SK-MEL-5 (cell line): Measurements from ENCODE around the gene ZBTB16. TPM values are rescaled to one million over a fixed set of nuclear protein-coding genes. Genes with fewer than 3 reads are reported as not detected.

Source experiments
- DNase-seq: peaks from one replicate; pipeline ENCODE4 v3.0.0-alpha.2; 2016; ENCODE audit warnings: low read depth, low spot score
- in situ Hi-C: cut with HindIII; loops from 2 replicates; pipeline ENCODE4 v1.10.0; 2016; ENCODE audit warnings: low sequenced_read_pairs, high pct_unique_total_duplicates, low pct_unique_long_range_greater_than_20kb
- total RNA-seq: library from RNA; depleted of rRNA; stranded (reverse); fragments of >200 nt; shearing (Covaris generic); gene quantifications from 2 replicates; pipeline ENCODE4 v1.2.3, GENCODE V29; 2014

The ZBTB16 gene
- total RNA-seq, 1 experiment from 2014 or later, result not detected

DNA sequence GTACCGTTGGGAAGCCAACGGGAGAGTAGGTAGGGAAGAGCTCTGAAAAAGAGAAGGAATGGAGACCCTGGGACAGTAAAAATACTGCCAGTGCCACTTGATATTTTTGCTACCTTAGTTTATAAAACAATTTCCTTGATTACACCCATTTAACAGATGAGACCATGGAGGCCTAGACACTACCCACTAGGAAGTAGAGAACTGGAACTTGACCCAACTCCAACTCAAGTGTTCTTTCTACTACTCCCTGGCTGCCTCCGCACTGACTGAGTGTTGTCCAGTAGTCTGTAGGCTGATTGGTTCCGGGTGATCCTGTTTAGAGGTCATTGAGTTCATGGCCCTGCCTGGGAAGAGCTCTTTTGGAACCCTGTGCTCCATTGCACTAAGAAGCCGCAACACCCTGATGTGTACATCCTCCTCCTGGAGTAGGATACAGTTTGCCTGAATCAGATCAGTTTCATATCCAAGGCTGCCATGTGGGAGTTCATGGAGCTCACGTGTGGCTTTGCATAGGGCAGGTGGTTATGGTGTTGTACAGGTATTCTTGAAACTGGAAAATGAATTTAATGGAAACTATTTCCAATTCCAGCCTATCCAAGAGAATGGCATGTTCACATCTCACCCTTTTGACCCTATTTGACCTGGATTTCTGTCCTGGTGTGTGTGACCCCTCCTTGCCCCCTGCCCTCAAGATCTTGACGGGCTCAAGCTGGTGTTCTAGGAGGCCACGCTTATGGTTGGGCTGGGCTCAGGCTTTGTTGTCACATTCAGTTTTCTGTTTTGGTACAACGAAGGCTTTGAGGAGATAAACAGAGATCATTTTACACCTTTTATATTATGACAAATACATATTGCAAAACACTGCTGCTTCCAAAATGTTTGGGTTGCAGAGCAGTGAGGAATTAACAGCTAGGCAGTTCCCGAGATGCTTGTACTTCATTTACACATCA, 134.5 kb downstream of the ZBTB16 start:
- DNase-seq, result no peak
- in situ Hi-C loops, result no loop called here

- DNase-seq, result no peak
- in situ Hi-C loops, result no loop called here
These were observed 135.2 kb downstream of the ZBTB16 start for GRCh38 chr11:114194702-114195101.

DNA sequence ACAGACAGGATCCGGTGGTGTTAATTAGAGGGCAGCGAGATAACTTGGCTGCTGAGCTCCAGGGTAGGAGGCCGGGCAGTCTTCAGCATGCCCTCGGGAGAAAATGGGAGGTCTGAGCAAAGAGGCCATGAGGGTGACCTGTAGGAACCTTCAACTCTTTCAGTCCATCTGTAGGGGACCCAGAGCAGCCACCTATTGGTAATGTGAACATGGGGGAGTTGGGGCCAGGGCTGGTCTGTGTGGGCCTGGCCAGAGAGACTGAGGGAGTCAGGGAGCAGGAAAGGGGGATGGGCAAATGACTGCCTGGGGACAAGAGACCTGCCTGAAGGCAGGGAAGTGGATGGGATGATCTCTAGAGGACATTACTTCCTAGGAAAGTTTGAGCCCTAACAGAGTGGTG, 135.6 kb downstream of the ZBTB16 start:
- DNase-seq, result no peak
- in situ Hi-C loops, result no loop called here

DNA sequence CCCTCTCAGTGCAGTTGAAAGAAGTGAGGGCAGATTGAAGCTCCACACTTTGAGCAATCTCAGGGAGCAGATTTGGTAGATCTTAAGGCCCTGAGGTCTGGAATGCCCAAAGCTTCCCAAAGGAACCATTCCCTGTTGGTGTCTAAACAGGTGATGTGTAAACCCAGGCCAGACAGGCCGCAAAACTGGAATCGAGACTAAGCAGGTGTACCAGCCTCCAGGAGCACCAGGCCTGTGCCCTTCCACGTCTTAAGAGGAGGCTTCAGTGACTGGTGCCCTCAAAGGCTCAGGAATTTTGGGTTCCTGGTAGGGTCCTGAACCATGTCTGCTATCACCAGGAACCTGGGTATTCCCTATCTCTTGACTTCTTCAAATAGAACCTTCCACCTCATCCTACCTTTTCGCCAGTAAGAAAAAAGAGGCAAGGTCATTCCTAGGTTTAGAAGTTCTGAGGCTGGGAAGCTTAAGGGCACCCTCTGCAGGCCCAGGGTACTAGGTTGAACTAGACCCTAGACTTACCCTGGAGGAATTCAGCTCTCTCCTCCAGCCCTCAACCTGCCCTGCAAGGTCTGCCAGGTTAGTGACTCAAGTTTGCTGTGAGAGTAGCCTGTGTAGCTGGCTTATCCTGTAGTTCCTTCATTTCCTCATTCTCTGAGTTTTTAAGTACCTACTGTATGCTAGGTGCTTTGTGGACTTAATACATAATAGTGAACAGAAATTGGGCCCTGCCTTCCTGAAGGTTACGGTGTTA, 136.6 kb downstream of the ZBTB16 start:
- no peak for DNase-seq
- in situ Hi-C loops, result no loop called here

DNA sequence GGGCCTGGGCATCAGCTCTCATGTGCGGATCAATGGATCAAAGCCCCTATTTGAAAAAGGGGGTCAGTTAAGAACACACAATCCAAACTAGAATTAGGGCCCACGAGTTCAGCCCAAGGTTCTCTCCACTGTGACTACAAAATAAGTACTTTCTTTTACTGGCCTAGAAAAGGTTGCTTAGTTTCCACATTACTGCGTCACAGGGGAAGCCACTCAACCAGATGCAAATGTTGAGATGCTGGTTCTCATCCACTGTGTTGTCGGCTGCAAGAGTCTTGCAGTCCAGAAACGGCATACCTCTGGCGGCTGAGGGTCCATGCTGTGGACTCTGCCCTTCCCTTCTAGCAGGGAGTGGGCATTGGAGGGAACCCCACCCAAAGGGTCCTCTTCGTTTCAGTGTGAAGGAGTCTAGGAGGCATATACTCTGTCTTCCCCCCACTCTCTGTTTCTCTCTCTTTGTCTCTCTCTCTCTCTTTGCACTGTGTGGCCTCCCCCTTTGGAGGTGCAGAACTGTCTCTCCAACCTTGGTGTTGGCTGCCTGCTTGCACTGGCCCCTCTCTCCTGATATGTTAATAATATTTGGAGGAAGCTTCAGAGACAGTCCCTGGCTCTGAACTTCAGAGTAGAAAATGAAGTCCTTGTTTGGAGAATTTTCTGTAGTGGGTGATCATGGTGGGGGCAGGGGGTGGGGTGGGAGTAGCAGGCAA, 137.6 kb downstream of the ZBTB16 start:
- in situ Hi-C loops, result no loop called here
- no peak for DNase-seq

- in situ Hi-C loops, result no loop called here
- peak; percentile 7 for DNase-seq
These were observed 138.4 kb downstream of the ZBTB16 start for GRCh38 chr11:114197799-114198500.

GRCh38 chr11:114199051-114199450, 139.5 kb downstream of the ZBTB16 start:
- DNase-seq, result no peak
- in situ Hi-C loops, result no loop called here

GRCh38 chr11:114200351-114201133, 141.0 kb downstream of the ZBTB16 start:
- no peak for DNase-seq
- in situ Hi-C loops, result no loop called here

DNA sequence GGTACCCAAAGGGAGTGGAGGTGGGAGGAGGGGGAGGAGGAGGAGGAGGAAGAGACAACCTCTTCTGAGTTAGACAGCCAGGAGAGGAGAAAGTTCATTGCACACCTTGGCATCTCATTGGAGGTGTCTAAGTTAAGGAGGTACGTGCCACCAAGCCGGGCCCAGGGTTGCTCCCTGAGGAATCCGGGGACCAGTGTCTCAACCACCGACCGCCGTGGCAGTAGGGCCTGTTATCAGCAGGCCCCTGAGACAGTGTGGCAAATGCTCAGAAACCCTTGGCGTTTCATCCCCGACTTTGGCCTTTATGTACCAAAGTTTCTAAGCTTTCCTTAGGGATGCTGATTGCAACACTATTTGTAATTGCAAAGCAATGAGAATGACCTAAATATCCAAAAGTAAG, 141.7 kb downstream of the ZBTB16 start:
- DNase-seq, result no peak
- in situ Hi-C loops, result no loop called here

DNA sequence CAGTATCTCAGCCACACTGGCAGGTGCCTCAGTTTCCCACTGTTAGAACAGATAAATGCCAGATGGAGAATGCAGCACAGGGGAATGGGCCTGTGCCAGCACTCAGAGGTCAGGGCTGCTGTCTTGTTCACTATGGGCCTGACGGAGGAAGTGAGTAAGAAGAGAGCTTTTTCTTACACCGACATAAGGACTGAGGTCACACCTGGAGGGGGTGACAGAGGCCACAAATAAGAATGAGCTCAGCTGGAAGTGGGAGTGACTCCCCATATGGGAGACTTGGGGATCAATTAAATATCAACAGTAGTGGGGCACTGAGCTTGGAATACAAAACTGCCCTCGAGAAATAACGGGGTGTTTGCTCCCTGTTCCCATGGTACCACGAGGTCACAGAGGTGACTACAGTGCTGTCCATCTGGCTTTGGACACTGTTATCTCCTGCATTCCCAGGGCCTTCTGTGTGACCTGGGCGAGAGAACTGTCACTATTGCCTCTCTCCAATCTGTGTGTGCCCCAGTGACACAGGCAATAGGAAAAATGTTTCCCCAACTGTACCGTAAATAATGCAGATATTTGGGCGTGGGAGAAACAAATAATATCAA, 142.6 kb downstream of the ZBTB16 start:
- in situ Hi-C loops, result no loop called here
- no peak for DNase-seq

DNA sequence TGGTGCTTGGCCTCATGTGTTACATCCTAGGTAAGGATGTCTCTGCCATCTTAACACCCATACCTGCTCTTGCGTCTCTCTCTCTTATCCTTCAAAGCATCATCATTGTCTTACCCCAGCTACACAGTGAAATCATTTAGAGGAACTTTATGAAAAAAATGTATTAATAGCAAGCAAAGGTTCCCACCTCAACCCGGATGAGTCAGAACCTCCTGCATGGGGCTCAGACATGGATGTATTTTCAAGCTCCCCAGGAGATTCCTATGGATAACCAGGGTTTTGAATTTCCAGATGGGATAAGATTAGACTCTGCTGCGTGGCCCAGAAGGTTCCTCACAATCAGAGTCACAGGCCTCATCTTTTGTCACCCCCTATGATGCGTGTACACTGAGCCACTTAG, 147.6 kb downstream of the ZBTB16 start:
- in situ Hi-C loops, result no loop called here
- DNase-seq, result no peak

DNA sequence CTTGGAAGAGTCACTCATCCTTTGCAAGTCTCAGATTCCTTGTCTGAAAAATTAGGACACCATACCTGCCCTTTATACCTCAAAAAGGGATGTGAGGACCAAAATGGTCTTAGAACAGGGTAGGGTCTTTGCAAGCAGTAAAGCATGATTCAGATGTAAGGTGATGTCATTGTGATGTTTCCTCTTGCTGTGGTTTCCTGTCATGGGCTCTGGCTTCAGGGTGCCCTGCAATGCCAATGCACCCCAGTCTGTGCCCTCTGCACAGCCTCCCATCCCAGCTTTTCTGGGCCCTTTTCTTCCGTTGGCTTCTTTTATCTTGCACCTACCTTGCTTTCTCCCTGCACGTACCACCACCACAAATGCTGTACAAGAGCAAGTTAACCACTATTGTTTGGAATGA, 148.9 kb downstream of the ZBTB16 start:
- in situ Hi-C loops, result no loop called here
- no peak for DNase-seq

DNA sequence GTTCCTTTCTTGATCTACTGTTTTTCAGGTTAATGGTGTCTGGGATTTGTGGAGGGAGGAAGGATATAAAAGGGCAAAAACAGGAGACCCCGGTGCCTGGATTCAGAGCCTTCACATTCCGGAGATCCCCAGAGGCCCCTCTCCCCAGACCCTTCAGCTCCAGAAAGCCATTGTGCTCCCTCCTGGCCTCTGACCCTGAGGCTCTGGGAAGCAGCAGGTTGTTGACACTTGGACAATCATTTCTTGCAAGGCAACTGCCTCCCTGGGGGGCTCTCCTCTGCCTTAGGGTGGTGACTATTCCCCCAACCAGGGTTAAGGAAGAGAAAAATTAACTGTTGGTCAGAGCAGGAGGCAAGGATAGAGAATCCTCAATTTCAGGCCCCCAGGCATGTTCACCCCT, 149.8 kb downstream of the ZBTB16 start:
- in situ Hi-C loops, result no loop called here
- DNase-seq, result no peak

- in situ Hi-C loops, result no loop called here
- no peak for DNase-seq
These were observed 150.4 kb downstream of the ZBTB16 start for GRCh38 chr11:114209904-114210303.

DNA sequence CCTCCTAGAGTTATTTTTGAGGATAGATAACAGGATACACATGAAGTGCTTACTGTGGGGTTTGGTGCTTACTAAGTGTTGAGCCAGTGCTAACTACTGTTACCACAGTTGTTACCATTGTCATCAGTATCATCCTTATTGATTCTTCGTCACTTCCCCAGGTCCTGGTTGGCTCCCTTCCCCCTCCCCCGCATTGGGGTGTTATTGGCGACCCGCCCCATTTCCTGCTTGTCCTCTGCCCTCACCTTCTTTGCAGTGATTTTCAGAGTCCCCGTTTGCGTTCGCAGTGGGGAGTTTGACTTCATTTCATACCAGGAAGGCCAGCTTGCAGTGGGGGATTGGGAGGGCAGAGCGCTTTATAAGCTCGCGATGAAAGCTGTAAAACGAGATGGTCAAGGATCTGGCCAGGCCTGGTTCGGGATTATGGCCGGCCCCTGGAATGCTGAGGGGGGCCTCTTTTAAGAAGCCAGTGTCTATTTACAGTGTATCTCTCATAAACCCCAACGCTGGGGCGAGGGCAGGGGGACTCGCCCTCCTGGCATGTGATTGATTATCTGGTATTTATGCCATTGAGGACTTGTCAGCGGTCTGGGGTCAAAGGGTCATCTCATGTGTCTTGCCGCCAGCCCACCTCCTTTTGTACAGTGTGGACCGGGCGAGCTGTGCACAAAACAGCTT, 152.1 kb downstream of the ZBTB16 start:
- DNase-seq, result no peak
- in situ Hi-C loops, result no loop called here

DNA sequence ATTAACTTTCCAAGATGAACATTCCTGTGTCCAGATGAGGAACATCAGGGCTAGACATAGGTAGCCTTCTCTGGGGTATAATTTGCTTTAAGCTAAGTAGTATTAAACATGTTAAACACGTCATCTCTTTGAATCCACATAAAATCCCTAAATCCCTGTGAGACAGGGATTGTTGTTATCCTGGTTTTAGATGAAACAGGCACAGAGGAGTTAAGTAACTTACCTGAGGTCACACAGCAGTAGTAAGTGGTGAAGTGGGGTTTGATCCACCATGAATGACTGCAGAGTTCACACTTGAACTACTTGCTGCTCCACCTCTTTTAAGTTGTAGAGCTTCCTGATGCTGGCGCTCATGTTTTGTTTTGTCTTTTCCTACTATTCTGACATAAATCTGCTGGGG, 154.1 kb downstream of the ZBTB16 start:
- DNase-seq, result no peak

More for the DNA sequence above, 154.1 kb downstream of the ZBTB16 start:
- in situ Hi-C loops, result no loop called here
